T-cell (primary cell): ENCODE data around the gene UROC1. TPM values are rescaled to one million over a fixed set of nuclear protein-coding genes. Genes with fewer than 3 reads are reported as not detected.
A peak's percentile ranks its signal among the peaks of the same experiment; 100 is the strongest.

ENCODE experiments used
- ATAC-seq, 4 experiments: fragments of 200-7000 bp in 3 of 4; fragments of 150-1000 bp in 1 of 4; cut with Tn5 transposase; replicated peaks in 1 of 4; 1 replicate in 3 of 4; 2 replicates in 1 of 4; pipeline ENCODE4 v1.10.0; 2021; ENCODE audit warnings: moderate library complexity in 3 of 4, mild to moderate bottlenecking in 2 of 4, moderate number of reproducible peaks in 1 of 4
- CTCF ChIA-PET, 2 donors: fragments of 300-600 bp; sonication (Branson Sonifier 250); formaldehyde crosslinking; loops; one replicate each; lab custom pipeline; 2022; ENCODE audit warnings: antibody characterized with exemption in 2 of 2; lab: Charles Lee
- POLR2A ChIA-PET, 2 donors: fragments of 300-600 bp; sonication (Branson Sonifier 250); formaldehyde crosslinking; loops; one replicate each; lab custom pipeline; 2022; ENCODE audit warnings: antibody characterized with exemption in 2 of 2; lab: Charles Lee
- DNase-seq, 35 experiments: peaks; one replicate each; pipeline versions ENCODE4 v3.0.0 to v3.0.0-alpha.2; 2013 to 2023
- H3K27ac ChIP-seq: one replicate; pipeline ENCODE4 v1.5.1; 2013; ENCODE audit warnings: low read length
- H3K27me3 ChIP-seq, 2 experiments: replicated peaks in 1 of 2; 1 replicate in 1 of 2; 2 replicates in 1 of 2; pipeline versions ENCODE4 v1.6.1 to v1.7.0; 2013; ENCODE audit warnings: low read length in 1 of 2, mixed read lengths in 1 of 2; ENCODE audit not compliant: control insufficient read depth in 2 of 2, insufficient read depth in 2 of 2; ENCODE audit errors: extremely low read depth in 1 of 2
- H3K36me3 ChIP-seq, 2 donors: 1 replicate in 1 of 2; 2 replicates in 1 of 2; pipeline versions ENCODE4 v1.6.1 to v1.7.0; 2013; ENCODE audit warnings: low read length in 1 of 2; ENCODE audit not compliant: control insufficient read depth in 2 of 2, insufficient read depth in 1 of 2; ENCODE audit errors: extremely low read depth in 1 of 2
- H3K4me1 ChIP-seq, 2 experiments: 1 replicate in 1 of 2; 2 replicates in 1 of 2; pipeline versions ENCODE4 v1.6.1 to v1.7.0; 2013; ENCODE audit warnings: low read length in 2 of 2, mixed read lengths in 1 of 2; ENCODE audit not compliant: insufficient read depth in 2 of 2, control insufficient read depth in 1 of 2; ENCODE audit errors: extremely low read depth in 1 of 2
- H3K4me3 ChIP-seq, 2 donors: 1 replicate in 1 of 2; 2 replicates in 1 of 2; pipeline versions ENCODE4 v1.5.1 to v1.7.0; 2013; ENCODE audit warnings: mild to moderate bottlenecking in 2 of 2, low read length in 1 of 2, moderate library complexity in 1 of 2; ENCODE audit not compliant: control insufficient read depth in 1 of 2; ENCODE audit errors: extremely low read depth in 1 of 2
- H3K9me3 ChIP-seq: 2 replicates; pipeline ENCODE4 v1.7.0; 2013
- H3K27ac Mint-ChIP-seq, 2 donors: one replicate each; pipeline ENCODE4 v1.8.0; 2020 to 2021; ENCODE audit warnings: mild to moderate bottlenecking in 2 of 2, mixed read lengths in 2 of 2
- H3K27me3 Mint-ChIP-seq, 2 donors: one replicate each; pipeline ENCODE4 v1.8.0; 2021 to 2022; ENCODE audit warnings: mixed read lengths in 2 of 2
- H3K36me3 Mint-ChIP-seq: one replicate; pipeline ENCODE4 v1.8.0; 2021; ENCODE audit warnings: mixed read lengths
- H3K4me1 Mint-ChIP-seq, 3 donors: one replicate each; pipeline ENCODE4 v1.8.0; 2020 to 2022; ENCODE audit warnings: mixed read lengths in 3 of 3, mild to moderate bottlenecking in 1 of 3
- H3K4me3 Mint-ChIP-seq, 3 donors: one replicate each; pipeline ENCODE4 v1.8.0; 2020 to 2022; ENCODE audit warnings: mild to moderate bottlenecking in 3 of 3, mixed read lengths in 3 of 3, moderate library complexity in 3 of 3
- H3K9me3 Mint-ChIP-seq, 3 donors: one replicate each; pipeline ENCODE4 v1.8.0; 2020 to 2022; ENCODE audit warnings: mixed read lengths in 3 of 3
- WGBS: methylation state at CpG from one replicate; pipeline ENCODE4 v1.1.5; 2013; ENCODE audit warnings: missing lambda C conversion rate; ENCODE audit not compliant: insufficient coverage; 5-methylcytosine and 5-hydroxymethylcytosine counted together
- total RNA-seq, 35 experiments: library from RNA in 6 of 35; stranded (reverse) in 6 of 35; fragments of 120-200 nt in 1 of 35; gene quantifications; one replicate each; pipeline versions ENCODE4 v1.2.1 to v1.2.4 and lab custom pipeline; 2013 to 2026

The UROC1 gene
- total RNA-seq, 5 donors from 2014 or later (not counting 1 experiment from before 2014, with no cell fraction given) = 0.09 TPM; not detected in 4

DNA sequence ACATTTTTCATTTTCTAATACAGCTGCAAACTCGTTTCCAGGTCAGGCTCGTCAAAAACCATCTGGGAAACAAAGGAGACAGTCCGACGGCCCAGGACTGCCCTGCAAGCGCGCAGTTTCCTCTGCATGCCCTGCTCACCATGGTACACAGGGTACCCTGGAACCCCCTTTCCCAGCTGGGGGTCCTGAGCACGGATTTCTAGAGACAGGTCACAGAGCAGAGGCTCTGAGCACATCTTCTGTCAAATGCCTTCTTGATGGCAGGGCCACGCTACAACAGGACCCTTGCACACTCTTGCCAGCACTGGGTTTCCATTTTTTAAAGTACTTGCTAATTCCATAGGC lies 50.0 kb downstream of the UROC1 start:
- Mint-ChIP-seq H3K27ac (no peak overlapping the region), H3K4me3 (no peak overlapping the region), H3K4me1 (peaks cover 33 to 59% (median 51%) of the 10 kb centered on the region in 3 donors), H3K9me3 (no peaks in the 10 kb centered on the region), H3K27me3 (no peaks in the 10 kb centered on the region), H3K36me3 (peaks cover 57% of the 10 kb centered on the region)
- ChIA-PET CTCF (interaction anchor here in 1 of 2 donors (0.5 kb wide), 1 partner anchor 1179 kb away, joined by 4 read pairs; no protein-coding TSS in a partner anchor), POLR2A (no interaction called here)
- no peak overlapping the region for H3K27ac ChIP-seq
- no peak overlapping the region for H3K4me3 ChIP-seq
- H3K27me3 ChIP-seq = no peaks in the 10 kb centered on the region
- DNase-seq = no peak
- 86% methylated on average over 7 of the region's 8 CpGs for WGBS
- peaks cover 21 to 89% of the 10 kb centered on the region in 2 donors for H3K36me3 ChIP-seq
- H3K4me1 ChIP-seq = peaks cover 8 to 19% of the 10 kb centered on the region in 2 experiments
- no peaks in the 10 kb centered on the region for H3K9me3 ChIP-seq
- no peak for ATAC-seq

- Histone ChIP-seq H3K36me3 (peaks cover 23 to 92% of the 10 kb centered on the region in 2 donors), H3K27ac (no peak overlapping the region), H3K4me3 (no peak overlapping the region), H3K4me1 (peaks cover 3 to 14% of the 10 kb centered on the region in 2 experiments), H3K27me3 (no peaks in the 10 kb centered on the region), H3K9me3 (no peaks in the 10 kb centered on the region)
- Mint-ChIP-seq H3K9me3 (no peaks in the 10 kb centered on the region), H3K36me3 (peaks cover 58% of the 10 kb centered on the region), H3K4me3 (no peak overlapping the region), H3K4me1 (peaks cover 27 to 54% (median 46%) of the 10 kb centered on the region in 3 donors), H3K27me3 (no peaks in the 10 kb centered on the region), H3K27ac (peak overlapping the region in 1 of 2 donors; percentile 68)
- ChIA-PET CTCF (interaction anchor here in 1 of 2 donors (0.5 kb wide), 1 partner anchor 1179 kb away, joined by 4 read pairs; no protein-coding TSS in a partner anchor), POLR2A (no interaction called here)
- WGBS = 65% methylated on average over 8 of the region's 19 CpGs
- DNase-seq (no peak), ATAC-seq (no peak)
Measured at GRCh38 chr3:126466886-126467610, 50.5 kb downstream of the UROC1 start.

DNA sequence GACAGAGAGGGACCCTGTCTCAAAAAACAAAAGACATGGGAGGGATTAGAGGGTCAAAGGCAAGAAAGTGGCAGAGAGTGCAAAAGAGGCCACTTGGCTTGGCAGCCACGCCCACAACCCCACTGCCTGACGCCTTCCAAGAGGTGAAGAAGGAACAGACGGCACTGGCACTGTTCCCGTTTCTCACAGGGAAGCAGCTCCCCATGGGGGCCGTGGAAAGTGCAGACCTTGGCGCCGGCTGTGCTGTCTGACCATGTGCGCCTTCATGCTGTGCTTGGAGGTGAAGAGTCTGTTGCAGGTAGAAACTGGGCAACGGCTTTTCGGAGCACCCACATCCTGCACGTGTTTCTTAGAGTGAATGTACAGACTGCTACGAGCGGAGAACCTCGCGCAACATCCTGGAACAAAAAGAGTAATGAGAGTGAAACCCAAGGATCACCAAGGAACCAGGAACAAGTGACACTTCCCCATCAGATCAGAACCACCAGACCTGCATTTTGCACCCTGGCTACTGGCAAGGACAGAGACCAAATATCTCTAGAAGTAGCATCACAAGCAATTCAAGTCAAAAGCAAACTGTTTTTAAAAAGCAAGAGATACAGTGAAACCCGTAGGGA lies 51.5 kb downstream of the UROC1 start:
- Mint-ChIP-seq H3K9me3 (no peaks in the 10 kb centered on the region), H3K27me3 (no peaks in the 10 kb centered on the region), H3K4me1 (peaks cover 27 to 44% (median 38%) of the 10 kb centered on the region in 3 donors), H3K27ac (no peak overlapping the region), H3K36me3 (peaks cover 64% of the 10 kb centered on the region), H3K4me3 (no peak overlapping the region)
- whole genome bisulfite sequencing = 91% methylated on average over 10 of the region's 16 CpGs
- H3K27me3 ChIP-seq = no peaks in the 10 kb centered on the region
- H3K27ac ChIP-seq = no peak overlapping the region
- peak in 1 of 35 experiments; percentile 19 for DNase-seq
- ATAC-seq = no peak
- no peak overlapping the region for H3K4me3 ChIP-seq
- peaks cover 0 to 10% of the 10 kb centered on the region in 2 experiments for H3K4me1 ChIP-seq
- no peaks in the 10 kb centered on the region for H3K9me3 ChIP-seq
- CTCF ChIA-PET = no interaction called here
- POLR2A ChIA-PET = no interaction called here
- H3K36me3 ChIP-seq = peaks cover 30 to 94% of the 10 kb centered on the region in 2 donors

DNA sequence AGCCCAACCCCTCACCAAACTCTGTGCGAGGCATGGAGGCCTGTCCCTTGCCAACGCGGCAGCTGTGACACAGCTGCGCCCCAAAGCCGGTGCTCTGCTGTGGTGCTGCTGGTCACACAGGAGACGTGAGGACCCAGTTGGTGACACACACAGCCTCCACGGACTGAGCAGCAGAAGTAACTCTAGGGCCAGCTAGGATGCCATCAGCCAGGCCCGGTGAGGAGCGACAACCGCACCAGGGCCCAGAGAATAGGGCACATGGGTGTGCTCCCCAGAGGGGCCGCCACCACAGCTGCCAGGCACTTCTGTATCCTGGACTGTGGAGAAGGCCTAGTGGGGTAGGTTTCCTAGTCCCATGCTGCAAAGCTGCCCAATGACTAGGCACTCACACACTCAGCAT lies 52.6 kb downstream of the UROC1 start:
- peaks cover 27 to 40% (median 36%) of the 10 kb centered on the region in 3 donors for H3K4me1 Mint-ChIP-seq
- DNase-seq (no peak), ATAC-seq (no peak)
- no peaks in the 10 kb centered on the region for H3K27me3 Mint-ChIP-seq
- peaks cover 63% of the 10 kb centered on the region for H3K36me3 Mint-ChIP-seq
- no peak overlapping the region for H3K4me3 Mint-ChIP-seq
- ChIA-PET CTCF (no interaction called here), POLR2A (no interaction called here)
- peaks cover 29 to 94% of the 10 kb centered on the region in 2 donors for H3K36me3 ChIP-seq
- H3K9me3 Mint-ChIP-seq = no peaks in the 10 kb centered on the region
- H3K4me1 ChIP-seq = peaks cover 0 to 10% of the 10 kb centered on the region in 2 experiments
- H3K4me3 ChIP-seq = no peak overlapping the region
- no peaks in the 10 kb centered on the region for H3K9me3 ChIP-seq
- H3K27me3 ChIP-seq = no peaks in the 10 kb centered on the region
- H3K27ac Mint-ChIP-seq = no peak overlapping the region
- no peak overlapping the region for H3K27ac ChIP-seq
- WGBS = 94% methylated on average over 8 of the region's 11 CpGs

DNA sequence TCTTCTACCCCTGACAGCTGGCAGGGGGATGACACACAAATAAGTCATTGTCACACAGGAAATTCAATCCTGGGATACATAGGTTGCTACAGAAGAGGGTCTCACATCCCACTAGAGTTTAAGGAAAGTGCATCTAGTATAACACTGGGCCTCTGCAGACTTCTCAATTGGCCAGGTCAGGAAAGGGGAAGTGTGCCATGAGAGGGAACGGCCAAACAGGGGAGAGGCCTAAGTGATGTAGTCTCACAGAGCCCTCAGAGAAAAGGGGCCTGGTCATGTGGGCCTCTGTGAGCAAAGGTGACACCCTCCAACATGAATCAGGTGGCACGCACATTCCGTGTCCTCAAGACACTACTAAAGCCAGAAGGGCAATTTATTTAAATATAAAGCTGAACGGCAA lies 53.1 kb downstream of the UROC1 start:
- Histone ChIP-seq H3K4me3 (no peak overlapping the region), H3K27ac (no peak overlapping the region), H3K36me3 (peaks cover 29 to 94% of the 10 kb centered on the region in 2 donors), H3K27me3 (no peaks in the 10 kb centered on the region), H3K9me3 (no peaks in the 10 kb centered on the region), H3K4me1 (peaks cover 0 to 10% of the 10 kb centered on the region in 2 experiments)
- no peaks in the 10 kb centered on the region for H3K27me3 Mint-ChIP-seq
- H3K4me1 Mint-ChIP-seq = peaks cover 22 to 36% (median 32%) of the 10 kb centered on the region in 3 donors
- ATAC-seq (no peak), DNase-seq (no peak)
- H3K36me3 Mint-ChIP-seq = peaks cover 59% of the 10 kb centered on the region
- POLR2A ChIA-PET = no interaction called here
- H3K27ac Mint-ChIP-seq = no peak overlapping the region
- no peaks in the 10 kb centered on the region for H3K9me3 Mint-ChIP-seq
- CTCF ChIA-PET = no interaction called here
- 0% methylated on average over 1 of the region's 4 CpGs for WGBS
- H3K4me3 Mint-ChIP-seq = peak overlapping the region in 1 of 3 donors; percentile 5

DNA sequence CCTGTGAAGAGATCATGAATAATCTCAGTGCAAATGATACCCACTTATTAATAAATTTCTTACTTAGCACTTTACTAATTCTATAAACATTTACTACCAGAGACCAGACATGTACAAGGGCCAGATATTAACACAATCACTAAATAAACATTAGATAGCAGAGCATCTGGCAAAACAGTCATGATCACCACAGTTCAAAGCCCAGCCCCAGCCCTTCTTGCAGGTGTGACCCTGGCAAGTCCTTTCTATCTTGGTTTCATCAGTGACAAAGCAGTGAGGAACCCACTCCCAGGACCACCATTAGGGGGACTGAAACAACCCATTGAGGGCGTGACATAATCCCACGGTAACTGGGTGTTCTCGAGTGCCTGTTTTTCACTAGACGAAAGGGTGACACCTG lies 53.5 kb downstream of the UROC1 start:
- H3K9me3 ChIP-seq = no peaks in the 10 kb centered on the region
- ChIA-PET CTCF (no interaction called here), POLR2A (no interaction called here)
- DNase-seq (peak in 1 of 35 experiments; percentile 16), ATAC-seq (no peak)
- no peak overlapping the region for H3K27ac Mint-ChIP-seq
- peaks cover 33 to 94% of the 10 kb centered on the region in 2 donors for H3K36me3 ChIP-seq
- H3K27ac ChIP-seq = no peak overlapping the region
- peaks cover 18 to 32% (median 28%) of the 10 kb centered on the region in 3 donors for H3K4me1 Mint-ChIP-seq
- H3K27me3 ChIP-seq = no peaks in the 10 kb centered on the region
- no peaks in the 10 kb centered on the region for H3K9me3 Mint-ChIP-seq
- peaks cover 0 to 10% of the 10 kb centered on the region in 2 experiments for H3K4me1 ChIP-seq
- 82% methylated on average over 4 of the region's 4 CpGs for WGBS
- H3K4me3 Mint-ChIP-seq = peak overlapping the region in 1 of 3 donors; percentile 5
- no peak overlapping the region for H3K4me3 ChIP-seq
- no peaks in the 10 kb centered on the region for H3K27me3 Mint-ChIP-seq
- H3K36me3 Mint-ChIP-seq = peaks cover 58% of the 10 kb centered on the region
